ENCODE results near the gene NCAPD2. TPM values are rescaled to one million over a fixed set of nuclear protein-coding genes. Genes with fewer than 3 reads are reported as not detected.

The NCAPD2 gene
- total and polyA plus RNA-seq, 2 donors (not counting 3 experiments of a cell fraction or from before 2014, with no cell fraction given): 41.8 to 90.1 TPM

GRCh38 chr12:6548966-6549683 lies 55.2 kb downstream of the NCAPD2 start:
- Histone ChIP-seq H4K20me1 (replicated peaks; ENCODE audit: control insufficient read depth, extremely low read depth, insufficient read depth, low read length) (no peaks in the 10 kb centered on the region), H3K9ac (replicated peaks; ENCODE audit: extremely low read depth, insufficient read depth, low read length) (no peak overlapping the region), H3K4me3 (replicated peaks in 1 of 3; ENCODE audit: insufficient read depth in 1 of 3, low read depth in 1 of 3, low read length in 3 of 3) (no peak overlapping the region), H3K9me3 (replicated peaks; ENCODE audit: control insufficient read depth, insufficient read depth, low read length) (no peaks in the 10 kb centered on the region), H3K36me3 (ENCODE audit: control insufficient read depth in 2 of 2, extremely low read depth in 1 of 2, insufficient read depth in 2 of 2, low read length in 2 of 2) (peaks cover 3 to 17% of the 10 kb centered on the region in 2 experiments), H3K4me2 (ENCODE audit: insufficient read depth, low read length) (peak overlapping the region; percentile 6), H3K27me3 (ENCODE audit: control insufficient read depth in 2 of 2, insufficient read depth in 2 of 2, low read length in 2 of 2) (no peaks in the 10 kb centered on the region), H3K4me1 (ENCODE audit: control insufficient read depth, extremely low read depth, insufficient read depth, low read length) (peaks cover 54% of the 10 kb centered on the region), H2AFZ (ENCODE audit: low read depth, low read length) (no peak overlapping the region), H3K27ac (ENCODE audit: insufficient read depth, low read depth, low read length) (peak overlapping the region; percentile 26), H3K9me1 (replicated peaks; ENCODE audit: control insufficient read depth, extremely low read depth, insufficient read depth, low read length) (no peaks in the 10 kb centered on the region), H3K79me2 (ENCODE audit: control insufficient read depth, insufficient read depth, low read length) (peaks cover 36% of the 10 kb centered on the region)
- DNase-seq (ENCODE audit: low read depth, low spot score) (peak; percentile 45), FAIRE-seq (peak; percentile 67)
- dilution Hi-C loops (cut with MboI; ENCODE audit: extremely low pct_ligation_motif_present, low sequenced_read_pairs) (no loop called here), intact Hi-C loops (cut with micrococcal nuclease) (loop anchor here (1.0 kb wide), 1 partner anchor 9 kb away; no protein-coding TSS in a partner anchor)
- ChIA-PET POLR2A (interaction anchor here (1.1 to 1.8 kb wide), 3 partner anchors 12 to 19 kb away, joined by 3 to 14 read pairs (median 3); partner anchors contain the start of genes GAPDH and NOP2), CTCF (interaction anchor here (0.7 to 10.3 kb wide), 7 partner anchors 9 to 68 kb away, joined by 3 to 145 read pairs (median 3); partner anchors contain the start of gene NOP2)
- peak; percentile 76 for TF ChIP-seq FOS (IDR thresholded peaks at IDR 0.05; ENCODE audit: borderline replicate concordance, insufficient read depth, low read length)
- no peak for TF ChIP-seq EZH2 (IDR thresholded peaks at IDR 0.05; ENCODE audit: borderline replicate concordance, low read depth, low read length, severe bottlenecking)
- no TSS peak for BruUV-seq (replicated peaks)

- Histone ChIP-seq H3K27me3 (ENCODE audit: control insufficient read depth in 2 of 2, insufficient read depth in 2 of 2, low read length in 2 of 2) (no peaks in the 10 kb centered on the region), H2AFZ (ENCODE audit: low read depth, low read length) (no peak overlapping the region), H3K4me1 (ENCODE audit: control insufficient read depth, extremely low read depth, insufficient read depth, low read length) (peaks cover 60% of the 10 kb centered on the region), H3K27ac (ENCODE audit: insufficient read depth, low read depth, low read length) (peak overlapping the region; percentile 26), H3K36me3 (ENCODE audit: control insufficient read depth in 2 of 2, extremely low read depth in 1 of 2, insufficient read depth in 2 of 2, low read length in 2 of 2) (peaks cover 0 to 14% of the 10 kb centered on the region in 2 experiments), H4K20me1 (replicated peaks; ENCODE audit: control insufficient read depth, extremely low read depth, insufficient read depth, low read length) (no peaks in the 10 kb centered on the region), H3K79me2 (ENCODE audit: control insufficient read depth, insufficient read depth, low read length) (peaks cover 42% of the 10 kb centered on the region), H3K4me3 (replicated peaks in 1 of 3; ENCODE audit: insufficient read depth in 1 of 3, low read depth in 1 of 3, low read length in 3 of 3) (no peak overlapping the region), H3K9me1 (replicated peaks; ENCODE audit: control insufficient read depth, extremely low read depth, insufficient read depth, low read length) (no peaks in the 10 kb centered on the region), H3K4me2 (ENCODE audit: insufficient read depth, low read length) (no peak overlapping the region), H3K9me3 (replicated peaks; ENCODE audit: control insufficient read depth, insufficient read depth, low read length) (no peaks in the 10 kb centered on the region), H3K9ac (replicated peaks; ENCODE audit: extremely low read depth, insufficient read depth, low read length) (no peak overlapping the region)
- dilution Hi-C loops (cut with MboI; ENCODE audit: extremely low pct_ligation_motif_present, low sequenced_read_pairs): no loop called here
- DNase-seq (ENCODE audit: low read depth, low spot score): no peak
- ChIA-PET POLR2A (interaction anchor here (1.1 to 1.8 kb wide), 2 partner anchors 12 to 15 kb away, joined by 3 to 14 read pairs; partner anchors contain the start of gene GAPDH), CTCF (interaction anchor here (0.7 to 10.3 kb wide), 7 partner anchors 9 to 68 kb away, joined by 3 to 145 read pairs (median 3); partner anchors contain the start of gene NOP2)
- FAIRE-seq: no peak
- no TSS peak for BruUV-seq (replicated peaks)
- intact Hi-C loops (cut with micrococcal nuclease): loop anchor here (5.0 kb wide), 1 partner anchor 148 kb away; no protein-coding TSS in a partner anchor
- no peak for TF ChIP-seq FOS (IDR thresholded peaks at IDR 0.05; ENCODE audit: borderline replicate concordance, insufficient read depth, low read length)
- TF ChIP-seq CTCF (IDR thresholded peaks at IDR 0.05; ENCODE audit: extremely low read depth in 1 of 2, insufficient read depth in 1 of 2, low read depth in 1 of 2, low read length in 2 of 2): no peak
These were observed 55.8 kb downstream of the NCAPD2 start for GRCh38 chr12:6549684-6550151.

Measured in endothelial cell of umbilical vein (primary cell).